NCI-H526 (cell line): Measurements from ENCODE around the gene ALDH1A1.
A peak's percentile ranks its signal among the peaks of the same experiment; 100 is the strongest.

Experiments used
- DNase-seq, 2 experiments: peaks; one replicate each; lab custom pipeline; 2025; lab: John Stamatoyannopoulos, UW

ALDH1A1 gene

DNA sequence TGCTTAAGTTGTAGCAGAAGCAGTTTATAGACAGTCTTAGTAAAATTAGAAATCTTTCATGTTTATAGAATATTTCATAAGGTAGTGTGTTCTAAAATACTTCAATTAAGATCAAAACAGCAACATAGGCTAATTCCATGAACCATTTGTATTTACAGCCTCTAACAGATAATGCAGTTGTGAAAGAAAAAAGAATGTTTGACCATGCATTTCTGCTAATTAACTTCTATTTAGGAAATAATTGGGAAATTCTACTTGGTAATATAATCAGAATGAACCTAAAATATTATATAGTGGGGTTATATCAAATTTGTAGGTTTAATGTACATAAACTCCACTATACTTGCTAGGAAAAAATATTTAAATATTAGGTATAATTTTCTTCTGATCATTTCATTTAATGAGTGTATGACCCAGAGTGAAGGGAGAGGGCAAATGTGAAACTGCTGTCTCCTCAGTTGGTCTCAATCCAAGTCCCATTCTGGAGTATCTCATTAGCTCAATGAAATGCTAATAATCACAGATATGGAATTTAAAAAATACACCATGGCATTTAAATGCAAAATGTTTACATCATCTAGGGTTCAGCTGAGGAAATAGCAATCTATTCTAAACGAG lies 34.9 kb downstream of the ALDH1A1 start:
- DNase-seq, result no peak

GRCh38 chr9:72915659-72916058 lies 37.2 kb downstream of the ALDH1A1 start:
- no peak for DNase-seq

DNA sequence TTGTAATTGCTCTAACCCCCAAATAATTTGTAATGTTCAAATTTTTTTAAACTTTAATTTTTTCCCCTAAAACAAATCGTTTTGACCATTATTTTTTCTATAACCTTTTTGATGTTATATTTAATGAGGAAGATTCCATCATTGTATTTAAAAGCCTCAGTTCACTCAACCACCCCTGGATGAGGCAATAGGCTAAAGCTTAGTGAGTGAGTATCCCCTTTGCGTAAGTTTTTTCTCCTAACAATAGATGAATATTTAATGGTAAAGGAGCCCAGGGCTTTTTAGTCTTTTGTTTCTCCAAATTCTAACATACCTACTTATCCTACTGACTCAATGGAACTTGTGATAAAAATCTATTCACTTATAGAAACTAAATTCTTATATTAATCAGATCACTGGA lies 38.1 kb downstream of the ALDH1A1 start:
- no peak for DNase-seq

DNA sequence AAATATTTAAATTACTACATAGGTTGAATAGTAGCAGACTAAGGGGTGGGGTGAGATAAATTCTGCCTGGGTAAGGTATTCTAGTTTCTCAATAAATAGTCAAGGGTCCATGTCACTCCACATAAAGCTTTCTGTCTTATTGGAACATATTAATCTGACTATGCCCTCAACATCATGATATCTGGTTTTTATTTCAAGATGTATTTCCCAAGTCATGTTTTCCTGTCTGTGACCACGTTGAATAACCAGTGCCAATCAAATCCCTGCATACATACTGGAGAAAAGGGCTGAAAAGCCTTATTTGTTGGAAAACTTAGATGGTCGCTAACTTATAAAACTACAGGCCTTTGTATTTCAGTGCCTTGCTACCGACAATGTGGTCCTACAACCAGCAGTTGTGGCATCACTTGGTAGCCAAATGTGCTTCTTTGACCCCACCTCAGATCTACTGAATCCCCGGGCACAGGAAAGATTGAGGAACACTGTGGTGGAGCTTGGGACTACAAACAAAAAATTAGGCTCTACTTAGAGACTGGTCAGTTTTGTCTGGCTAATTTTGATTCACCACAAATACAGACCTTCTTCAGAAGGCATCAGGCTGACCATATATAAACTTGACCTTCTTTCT lies 39.4 kb downstream of the ALDH1A1 start:
- no peak for DNase-seq

- DNase-seq, result no peak
Measured at GRCh38 chr9:72912476-72913381, 40.1 kb downstream of the ALDH1A1 start.

DNA sequence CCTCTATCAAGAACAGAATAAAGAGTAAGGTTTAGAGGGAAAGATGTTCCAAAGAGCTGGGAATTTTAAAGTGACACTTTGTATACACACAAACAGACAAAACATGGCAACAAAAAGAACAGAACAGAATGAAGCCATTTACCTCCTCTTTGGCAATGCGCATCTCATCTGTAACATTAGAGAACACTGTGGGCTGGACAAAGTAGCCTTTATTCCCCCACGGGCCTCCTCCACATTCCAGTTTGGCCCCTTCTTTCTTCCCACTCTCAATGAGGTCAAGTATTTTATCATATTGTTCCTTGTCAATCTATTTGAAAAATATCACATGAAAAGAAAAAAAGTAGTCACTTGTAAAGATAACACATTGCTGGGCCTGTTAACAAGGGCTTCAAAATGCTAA lies 41.0 kb downstream of the ALDH1A1 start:
- DNase-seq, result no peak

DNA sequence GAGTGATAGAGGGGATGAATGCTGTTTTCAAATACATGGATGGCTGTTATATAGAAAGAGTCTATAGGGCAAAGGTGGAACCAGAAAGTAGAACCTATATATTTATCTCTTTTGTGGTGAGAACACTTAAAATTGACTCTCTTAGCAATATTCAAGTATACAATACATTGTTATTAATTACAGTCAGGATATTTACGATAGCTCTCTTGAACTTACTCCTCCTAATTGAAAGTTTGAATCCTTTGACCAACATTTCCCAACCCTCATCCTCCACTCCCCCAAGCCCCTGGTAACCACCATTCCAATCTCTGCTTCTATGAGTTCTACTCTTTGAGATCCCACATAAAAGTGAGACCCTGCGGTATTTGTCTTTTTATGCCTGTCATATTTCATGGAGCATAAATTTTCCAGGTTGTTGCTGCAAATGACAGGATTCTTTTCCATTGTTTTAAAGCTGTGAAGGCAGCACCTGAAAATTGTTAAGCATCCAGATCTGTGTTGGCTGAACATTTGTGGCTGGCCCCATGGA lies 41.5 kb downstream of the ALDH1A1 start:
- no peak for DNase-seq

GRCh38 chr9:72909428-72909827 lies 43.4 kb downstream of the ALDH1A1 start:
- DNase-seq, result no peak

GRCh38 chr9:72907421-72907820 lies 45.4 kb downstream of the ALDH1A1 start:
- no peak for DNase-seq

GRCh38 chr9:72906810-72907209 lies 46.0 kb downstream of the ALDH1A1 start:
- no peak for DNase-seq

DNA sequence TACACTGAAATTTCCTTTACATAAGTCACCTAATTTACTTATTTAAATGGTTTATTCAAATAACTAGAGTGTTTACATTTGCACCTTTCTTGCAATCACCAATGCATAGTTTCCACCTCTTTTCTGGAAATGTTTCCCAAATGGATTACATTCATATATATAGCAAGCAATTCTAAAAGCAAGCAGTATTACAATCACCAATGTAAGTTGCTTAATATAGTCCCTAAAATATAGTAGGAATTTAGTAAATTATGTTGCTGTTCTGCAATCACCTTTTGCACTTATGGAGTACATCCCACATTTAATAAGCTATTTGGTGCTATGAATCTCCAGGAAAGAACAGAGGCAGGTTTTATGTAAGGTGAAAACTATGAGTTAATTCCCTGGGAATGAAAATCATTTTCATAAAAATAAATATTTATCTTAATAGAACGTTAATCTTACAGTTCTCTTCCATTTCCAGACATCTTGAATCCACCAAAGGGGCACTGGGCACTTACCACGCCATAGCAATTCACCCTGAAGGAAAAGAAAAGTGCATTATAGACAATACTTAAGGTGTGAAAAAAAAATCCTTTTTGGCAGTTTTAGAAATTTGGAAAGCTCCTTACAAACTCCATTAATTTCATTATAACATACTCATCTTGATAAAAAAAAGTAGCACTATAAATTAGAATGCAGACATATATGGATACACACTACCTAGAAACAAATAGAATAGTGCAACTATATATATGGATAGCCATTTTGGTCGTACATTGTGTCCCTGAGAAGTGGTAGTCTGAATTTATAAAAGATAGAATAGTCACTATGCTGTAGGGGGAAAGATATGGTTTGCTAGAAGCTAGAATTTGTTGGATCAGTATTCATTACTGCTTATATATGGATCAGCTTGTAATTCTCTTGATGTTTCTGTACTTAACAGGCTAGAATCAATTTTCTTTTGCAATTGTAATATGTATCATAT lies 47.1 kb downstream of the ALDH1A1 start:
- no peak for DNase-seq

DNA sequence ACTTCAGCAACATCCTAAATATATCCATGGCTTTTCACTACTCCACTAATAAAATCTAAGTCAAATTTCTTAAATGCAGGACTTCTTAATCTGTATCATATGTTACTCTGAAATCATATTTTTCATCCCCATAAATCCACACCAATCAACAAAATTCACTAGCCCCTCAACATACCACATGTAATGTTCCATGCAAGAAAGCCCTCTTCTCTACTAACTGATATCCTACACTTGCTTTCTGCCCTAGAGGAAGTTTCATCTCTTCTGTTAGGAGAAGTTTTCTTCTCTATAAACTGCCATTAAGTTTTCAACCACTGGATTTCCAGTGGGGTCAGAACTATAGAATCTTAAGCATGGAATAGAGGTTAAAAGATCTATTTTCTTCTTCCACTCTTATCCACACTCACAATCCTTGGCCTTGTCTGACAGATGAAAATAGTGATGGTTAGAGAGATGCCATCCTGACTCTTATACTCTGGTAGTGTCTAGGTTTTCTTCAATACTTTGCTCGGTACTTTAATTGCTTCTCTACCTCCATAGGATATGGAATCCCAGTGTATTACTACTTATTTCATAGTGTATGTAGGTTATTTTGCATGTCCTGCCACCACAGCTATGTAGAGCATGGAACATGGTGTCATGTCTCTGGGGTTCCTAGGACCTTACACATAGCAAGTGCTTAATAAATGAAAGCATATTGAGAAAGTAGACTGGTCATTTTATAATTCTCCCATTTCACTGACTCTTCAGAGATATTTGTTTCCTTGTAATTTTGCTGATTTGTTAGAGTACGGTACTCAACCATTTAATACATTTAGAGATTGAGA lies 48.4 kb downstream of the ALDH1A1 start:
- no peak for DNase-seq

- DNase-seq, result peak; percentile 17 to 42
Measured at GRCh38 chr9:72903103-72903502, 49.8 kb downstream of the ALDH1A1 start.

DNA sequence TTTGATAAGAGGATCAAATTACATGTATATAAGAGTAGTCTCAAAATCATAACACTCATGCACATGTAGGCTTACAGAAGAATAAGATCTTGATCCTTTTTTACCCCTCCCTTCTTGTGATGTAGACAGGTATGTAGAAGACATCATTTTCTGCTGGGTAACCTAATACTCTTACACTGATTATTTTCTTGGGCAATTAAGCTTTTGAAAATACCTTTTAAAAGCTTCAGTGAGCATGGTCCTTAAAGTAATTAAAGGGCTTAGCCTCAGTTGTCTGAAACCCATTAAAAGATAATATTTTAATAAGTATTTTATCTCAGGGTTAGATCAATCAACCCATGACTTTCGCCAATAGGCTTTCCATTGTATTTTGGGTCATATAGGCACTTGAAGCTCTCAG lies 50.6 kb downstream of the ALDH1A1 start:
- no peak for DNase-seq

DNA sequence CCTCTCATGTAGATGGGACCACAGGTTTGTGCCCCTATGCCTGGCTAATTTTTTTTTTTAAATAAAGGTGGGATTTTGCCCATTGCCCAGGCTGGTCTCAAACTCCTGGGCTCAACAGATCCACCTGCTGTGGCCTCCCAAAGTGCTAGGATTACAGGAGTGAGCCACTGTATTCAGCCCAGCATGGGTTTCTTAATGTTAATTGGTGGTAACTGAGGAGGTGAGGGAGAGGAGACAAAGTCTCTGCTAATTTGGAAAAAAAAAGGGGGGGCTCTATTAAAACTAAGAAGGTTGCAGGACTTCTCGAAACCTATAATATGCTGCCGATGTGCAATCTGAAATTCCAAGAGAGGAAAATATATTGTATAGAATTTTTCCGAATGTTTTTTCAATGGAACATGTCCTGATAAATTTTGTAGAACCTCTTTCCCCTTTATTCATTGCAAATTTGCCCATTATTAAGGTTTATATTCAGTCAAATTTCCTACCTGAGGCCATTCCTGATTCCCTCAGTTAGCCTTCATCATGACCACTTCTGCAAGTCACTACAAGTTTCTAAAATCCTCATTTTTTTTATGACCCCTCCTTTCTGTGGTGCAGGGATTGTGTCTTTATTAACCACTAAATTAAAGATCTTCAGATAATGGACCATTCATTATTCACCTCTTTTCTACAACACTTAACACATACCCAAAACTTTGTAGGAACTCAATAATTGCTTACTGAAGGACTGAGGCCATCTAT lies 52.9 kb downstream of the ALDH1A1 start:
- no peak for DNase-seq

GRCh38 chr9:72898784-72899733 lies 53.8 kb downstream of the ALDH1A1 start:
- DNase-seq, result no peak

- no peak for DNase-seq
Measured at GRCh38 chr9:72898360-72898759, 54.5 kb downstream of the ALDH1A1 start.

DNA sequence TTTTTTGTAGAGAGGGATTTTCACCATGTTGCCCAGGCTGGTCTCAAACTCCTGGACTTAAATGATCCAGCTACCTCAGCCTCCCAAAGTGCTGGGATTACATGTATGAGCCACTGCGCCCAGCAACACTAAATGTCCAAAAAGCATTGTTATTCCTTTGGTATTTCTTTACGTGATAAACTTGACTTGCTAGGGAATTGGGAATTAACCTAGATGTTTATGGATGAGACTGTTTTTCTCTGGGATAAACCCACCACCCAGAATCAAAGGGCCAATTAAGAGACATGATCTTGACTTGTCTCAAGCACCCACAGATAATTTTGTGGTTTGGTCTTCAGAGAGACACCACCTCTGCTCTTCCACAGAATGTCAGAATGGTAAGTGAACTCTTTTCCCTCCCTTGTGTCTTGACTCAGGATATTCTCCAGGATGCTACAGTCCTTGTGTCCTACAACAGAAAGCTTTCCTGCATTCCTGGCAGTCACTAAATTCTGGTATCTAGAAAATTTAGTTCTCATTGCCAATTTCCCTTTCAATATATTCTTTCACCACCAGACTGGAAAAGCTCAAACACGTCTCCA lies 55.7 kb downstream of the ALDH1A1 start:
- DNase-seq, result no peak
